Spleen (tissue), 7 donors: ENCODE measurements around the gene FREM2.

Source experiments
- POLR2AphosphoS5 ChIP-seq, 3 donors: sonication (generic); formaldehyde crosslinking; IDR thresholded peaks; one replicate each; pipeline ENCODE4 v1.5.1; 2017; ENCODE audit warnings: antibody characterized with exemption in 3 of 3
- TF ChIP-seq, protein P1 (sequence below), 11 experiments: fragments of 200-600 bp in 7 of 11; fragments of 450-650 bp in 4 of 11; sonication (generic) in 4 of 11; IDR thresholded peaks in 8 of 11; conservative IDR thresholded peaks in 3 of 11; 1 replicate in 7 of 11; 2 replicates in 4 of 11; pipeline versions ENCODE4 v1.4.0 to v1.8.0; 2016 to 2021; ENCODE audit warnings: antibody characterized with exemption in 11 of 11, inconsistent platforms in 4 of 11, mild to moderate bottlenecking in 1 of 11
- donor health status: DM: no; HTN: no; CAD: no; lungs with moderate emphysema.
- donor health status: DM: no; HTN: no; CAD: no.
- donor health status: DM: no; HTN: no; CAD: no.

DNA sequence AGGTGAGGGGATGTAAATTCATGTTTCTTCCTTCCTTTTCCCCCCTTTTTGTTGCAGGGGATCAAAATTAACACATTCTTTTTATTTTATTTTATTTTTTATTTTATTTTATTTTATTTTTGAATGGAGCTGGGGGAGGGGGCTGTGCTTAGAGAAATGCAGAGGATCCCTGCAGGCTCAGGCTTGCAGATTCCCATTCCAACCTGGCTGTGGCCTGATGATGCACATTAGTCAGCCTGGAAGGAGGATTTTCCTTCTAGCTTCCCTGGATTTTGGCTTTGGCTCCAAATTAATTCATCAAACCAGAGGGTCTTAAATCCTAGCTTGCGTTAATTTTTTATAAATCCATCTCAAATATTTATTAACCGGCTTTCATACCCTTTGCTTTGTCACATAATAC is 67.0 kb downstream of the FREM2 start:
- TF ChIP-seq, protein P1, sequence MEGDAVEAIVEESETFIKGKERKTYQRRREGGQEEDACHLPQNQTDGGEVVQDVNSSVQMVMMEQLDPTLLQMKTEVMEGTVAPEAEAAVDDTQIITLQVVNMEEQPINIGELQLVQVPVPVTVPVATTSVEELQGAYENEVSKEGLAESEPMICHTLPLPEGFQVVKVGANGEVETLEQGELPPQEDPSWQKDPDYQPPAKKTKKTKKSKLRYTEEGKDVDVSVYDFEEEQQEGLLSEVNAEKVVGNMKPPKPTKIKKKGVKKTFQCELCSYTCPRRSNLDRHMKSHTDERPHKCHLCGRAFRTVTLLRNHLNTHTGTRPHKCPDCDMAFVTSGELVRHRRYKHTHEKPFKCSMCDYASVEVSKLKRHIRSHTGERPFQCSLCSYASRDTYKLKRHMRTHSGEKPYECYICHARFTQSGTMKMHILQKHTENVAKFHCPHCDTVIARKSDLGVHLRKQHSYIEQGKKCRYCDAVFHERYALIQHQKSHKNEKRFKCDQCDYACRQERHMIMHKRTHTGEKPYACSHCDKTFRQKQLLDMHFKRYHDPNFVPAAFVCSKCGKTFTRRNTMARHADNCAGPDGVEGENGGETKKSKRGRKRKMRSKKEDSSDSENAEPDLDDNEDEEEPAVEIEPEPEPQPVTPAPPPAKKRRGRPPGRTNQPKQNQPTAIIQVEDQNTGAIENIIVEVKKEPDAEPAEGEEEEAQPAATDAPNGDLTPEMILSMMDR (IDR thresholded peaks at IDR 0.05 in 8 of 11, conservative IDR thresholded peaks at IDR 0.05 in 3 of 11): no peak
- TF ChIP-seq POLR2AphosphoS5 (IDR thresholded peaks at IDR 0.05): no peak
